ENCODE results near the gene FAM76A.
"Not testable (repeated sequence)": the region's sequence is repeated elsewhere in the genome, so short reads cannot be mapped to it uniquely, and the experiment has no call there.

The FAM76A gene

GRCh38 chr1:27725374-27726172 lies at the start of gene FAM76A:
Gene FAM76A (plus strand): TSS chr1:27725961. CDS start chr1:27726081, 120 bp downstream.
- peak; percentile 98 for DNase-seq (ENCODE audit: low read depth)

- no peak for DNase-seq (ENCODE audit: low read depth)
Measured at GRCh38 chr1:27676410-27676809, 49.4 kb upstream of the FAM76A start.

GRCh38 chr1:27678747-27679146 lies 47.0 kb upstream of the FAM76A start:
- DNase-seq (ENCODE audit: low read depth): no peak

GRCh38 chr1:27680225-27680791 lies 45.5 kb upstream of the FAM76A start:
- not testable (repeated sequence) for DNase-seq (ENCODE audit: low read depth)

- not testable (repeated sequence) for DNase-seq (ENCODE audit: low read depth)
Measured at GRCh38 chr1:27681580-27681979, 44.2 kb upstream of the FAM76A start.

- DNase-seq (ENCODE audit: low read depth): no peak
Measured at GRCh38 chr1:27682351-27682944, 43.3 kb upstream of the FAM76A start.

GRCh38 chr1:27684176-27684575 lies 41.6 kb upstream of the FAM76A start:
- no peak for DNase-seq (ENCODE audit: low read depth)

- no peak for DNase-seq (ENCODE audit: low read depth)
Measured at GRCh38 chr1:27686223-27686990, 39.4 kb upstream of the FAM76A start.

- no peak for DNase-seq (ENCODE audit: low read depth)
Measured at GRCh38 chr1:27687906-27688305, 37.9 kb upstream of the FAM76A start.

GRCh38 chr1:27689423-27690173 lies 36.2 kb upstream of the FAM76A start:
- no peak for DNase-seq (ENCODE audit: low read depth)

GRCh38 chr1:27690183-27690582 lies 35.6 kb upstream of the FAM76A start:
- DNase-seq (ENCODE audit: low read depth): no peak

GRCh38 chr1:27696835-27697234 lies 28.9 kb upstream of the FAM76A start:
- DNase-seq (ENCODE audit: low read depth): not testable (repeated sequence)

GRCh38 chr1:27704958-27705357 lies 20.8 kb upstream of the FAM76A start:
- no peak for DNase-seq (ENCODE audit: low read depth)

- DNase-seq (ENCODE audit: low read depth): no peak
Measured at GRCh38 chr1:27705545-27705944, 20.2 kb upstream of the FAM76A start.

- no peak for DNase-seq (ENCODE audit: low read depth)
Measured at GRCh38 chr1:27710574-27710973, 15.2 kb upstream of the FAM76A start.

- DNase-seq (ENCODE audit: low read depth): no peak
Measured at GRCh38 chr1:27713139-27713725, 12.5 kb upstream of the FAM76A start.

GRCh38 chr1:27713869-27714513 lies 11.8 kb upstream of the FAM76A start:
- DNase-seq (ENCODE audit: low read depth): no peak

- no peak for DNase-seq (ENCODE audit: low read depth)
Measured at GRCh38 chr1:27716262-27716895, 9.4 kb upstream of the FAM76A start.

- DNase-seq (ENCODE audit: low read depth): no peak
Measured at GRCh38 chr1:27719286-27720251, 6.2 kb upstream of the FAM76A start.

Measured in stimulated activated CD8-positive, alpha-beta memory T cell treated with anti-CD3 and anti-CD28 coated beads, Interleukin-12 subunit alpha, Interleukin-12 subunit beta, amount 100 ng/mL, for 1 hour (primary cell).